Subcutaneous adipose tissue (tissue), 4 donors: ENCODE measurements around the gene RAB11FIP3. TPM values are rescaled to one million over a fixed set of nuclear protein-coding genes. Genes with fewer than 3 reads are reported as not detected.

ENCODE experiments used
- CTCF ChIP-seq: fragments of 450-650 bp; IDR thresholded peaks from one replicate; pipeline ENCODE4 v1.5.1; 2016; ENCODE audit warnings: low read depth, mild to moderate bottlenecking, control low read depth, antibody characterized with exemption, moderate library complexity
- total RNA-seq, 4 donors: library from RNA; depleted of rRNA; stranded (reverse); fragments of >200 nt; gene quantifications; one replicate each; pipeline ENCODE4 v1.1.0, GENCODE V29; 2016

The RAB11FIP3 gene
- total RNA-seq, 4 donors from 2014 or later, result 10.9 to 35.0 (median 21.0) TPM

- no peak for TF ChIP-seq CTCF
Observed at GRCh38 chr16:554640-555365, 129.4 kb downstream of the RAB11FIP3 start.

- no peak for TF ChIP-seq CTCF
Observed at GRCh38 chr16:555528-556473, 130.4 kb downstream of the RAB11FIP3 start.

DNA sequence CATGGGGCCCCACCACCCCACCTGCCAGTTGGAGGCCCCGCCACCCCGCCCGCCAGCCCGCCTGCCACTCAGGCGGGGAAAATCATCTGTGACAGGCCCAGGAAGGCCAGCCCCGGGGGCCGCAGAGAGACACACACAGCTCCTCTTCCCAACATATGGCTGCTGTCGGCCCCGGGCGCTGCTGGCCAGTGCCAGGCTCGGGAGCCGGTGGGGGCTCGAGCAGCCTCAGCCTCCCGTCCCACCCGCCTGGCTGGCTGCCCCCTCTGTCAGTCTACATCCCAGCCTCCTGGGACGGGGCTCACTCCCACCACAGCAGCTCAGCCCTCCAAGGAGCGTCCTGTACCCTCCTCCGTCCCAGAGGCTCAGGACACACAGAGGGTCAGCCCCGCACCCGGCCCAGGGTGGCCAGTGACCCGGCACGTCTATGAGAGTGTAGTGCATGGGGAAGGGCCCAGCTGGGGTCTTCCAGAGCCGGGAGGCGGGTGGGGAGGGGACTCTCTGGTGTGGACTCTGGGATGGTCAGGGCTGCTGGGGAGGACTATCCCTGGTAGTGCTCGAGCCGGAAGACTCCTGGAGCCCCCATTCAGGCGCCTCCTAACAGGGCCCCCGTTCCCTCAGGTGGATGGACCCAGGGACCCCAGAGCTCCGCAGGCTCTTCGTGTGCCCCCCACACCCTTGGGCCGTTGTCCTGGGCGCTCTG is 131.2 kb downstream of the RAB11FIP3 start:
- no peak for TF ChIP-seq CTCF

- TF ChIP-seq CTCF, result no peak
Observed at GRCh38 chr16:557463-558297, 132.2 kb downstream of the RAB11FIP3 start.

DNA sequence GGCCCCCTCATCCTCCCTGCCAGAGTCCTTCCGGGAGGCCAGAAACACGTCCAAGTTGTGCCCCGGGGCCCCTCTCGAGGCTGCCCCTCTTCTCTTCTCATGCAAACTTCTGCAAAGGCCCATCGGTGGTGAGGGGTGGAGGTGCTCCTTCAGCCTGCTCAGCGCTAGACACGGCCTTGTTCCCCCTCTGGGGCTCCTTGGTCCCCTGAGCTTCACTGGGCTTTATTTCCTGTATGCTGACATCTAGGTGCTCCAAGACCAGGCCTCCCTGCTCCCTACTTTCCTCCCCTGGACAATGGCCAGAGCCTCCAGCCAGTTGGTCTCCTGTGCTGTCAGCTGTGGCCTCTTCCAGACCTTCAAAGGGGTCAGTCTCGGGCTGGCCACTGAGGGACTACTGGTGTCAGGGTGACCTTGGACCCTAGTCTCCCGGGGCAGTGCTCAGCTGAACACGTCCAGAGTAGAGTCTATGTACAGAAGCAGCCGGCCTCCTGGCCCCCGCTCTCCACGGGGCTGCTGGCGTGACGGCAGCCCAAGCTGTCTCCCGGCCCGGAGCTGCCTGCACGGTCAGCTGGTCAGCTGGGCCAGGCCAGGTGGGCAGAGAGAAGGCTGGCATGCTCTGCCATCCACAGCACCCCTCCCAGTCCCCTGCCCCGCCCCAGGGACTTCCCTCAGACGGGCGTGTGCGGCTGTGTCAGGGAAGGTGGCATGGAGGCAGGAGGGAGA is 133.0 kb downstream of the RAB11FIP3 start:
- TF ChIP-seq CTCF, result no peak

- no peak for TF ChIP-seq CTCF
Observed at GRCh38 chr16:559021-559380, 133.6 kb downstream of the RAB11FIP3 start.
